ENCODE measurements around the gene PDIK1L. TPM values are rescaled to one million over a fixed set of nuclear protein-coding genes. Genes with fewer than 3 reads are reported as not detected.

Gene PDIK1L
- total and polyA plus RNA-seq, 9 of the 15 experiments (the other 6 are each of a cell fraction or from before 2014, with no cell fraction given): 12.8 to 30.2 (median 21.5) TPM

DNA sequence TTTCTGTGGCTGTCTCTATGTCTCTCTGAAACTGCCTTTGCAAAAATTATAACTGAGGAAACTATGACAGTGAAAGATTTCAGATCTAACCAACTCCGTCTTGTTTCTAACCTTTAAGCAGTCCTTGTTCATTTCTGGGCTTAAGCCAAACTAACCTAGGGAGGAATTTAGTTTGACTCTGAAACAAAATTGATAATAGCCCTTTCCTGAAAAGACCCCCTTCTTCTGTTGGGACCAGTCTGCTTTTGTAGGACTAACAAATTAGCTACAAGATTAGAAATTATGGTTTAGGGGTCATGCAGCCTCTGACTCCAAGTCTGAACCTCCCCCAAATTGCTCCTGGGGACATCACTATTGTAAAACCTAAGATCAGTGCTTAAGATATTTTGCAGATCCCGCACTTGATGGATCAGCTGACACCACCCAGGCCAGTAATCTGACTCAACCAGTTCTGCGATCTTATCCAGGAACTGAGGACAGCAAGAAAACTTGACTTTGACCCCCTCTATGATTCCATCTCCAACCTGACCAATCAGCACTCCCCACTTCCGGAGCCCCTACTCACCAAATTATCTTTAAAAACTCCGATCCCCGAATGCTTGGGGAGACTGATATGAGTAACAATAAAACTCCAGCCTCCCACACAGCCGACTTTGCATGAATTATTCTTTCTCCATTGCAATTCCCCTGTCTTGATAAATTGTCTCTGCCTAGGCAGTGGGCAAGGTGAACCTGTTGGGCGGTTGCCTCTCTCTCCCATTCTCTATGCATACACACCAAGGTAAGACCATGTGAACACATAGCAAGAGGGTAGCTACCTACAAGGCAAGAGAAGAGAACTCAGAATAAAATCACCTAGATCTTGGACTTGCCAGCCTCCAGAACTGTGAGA lies 33.1 kb upstream of the PDIK1L start (continued):
- TF ChIP-seq, protein P1, sequence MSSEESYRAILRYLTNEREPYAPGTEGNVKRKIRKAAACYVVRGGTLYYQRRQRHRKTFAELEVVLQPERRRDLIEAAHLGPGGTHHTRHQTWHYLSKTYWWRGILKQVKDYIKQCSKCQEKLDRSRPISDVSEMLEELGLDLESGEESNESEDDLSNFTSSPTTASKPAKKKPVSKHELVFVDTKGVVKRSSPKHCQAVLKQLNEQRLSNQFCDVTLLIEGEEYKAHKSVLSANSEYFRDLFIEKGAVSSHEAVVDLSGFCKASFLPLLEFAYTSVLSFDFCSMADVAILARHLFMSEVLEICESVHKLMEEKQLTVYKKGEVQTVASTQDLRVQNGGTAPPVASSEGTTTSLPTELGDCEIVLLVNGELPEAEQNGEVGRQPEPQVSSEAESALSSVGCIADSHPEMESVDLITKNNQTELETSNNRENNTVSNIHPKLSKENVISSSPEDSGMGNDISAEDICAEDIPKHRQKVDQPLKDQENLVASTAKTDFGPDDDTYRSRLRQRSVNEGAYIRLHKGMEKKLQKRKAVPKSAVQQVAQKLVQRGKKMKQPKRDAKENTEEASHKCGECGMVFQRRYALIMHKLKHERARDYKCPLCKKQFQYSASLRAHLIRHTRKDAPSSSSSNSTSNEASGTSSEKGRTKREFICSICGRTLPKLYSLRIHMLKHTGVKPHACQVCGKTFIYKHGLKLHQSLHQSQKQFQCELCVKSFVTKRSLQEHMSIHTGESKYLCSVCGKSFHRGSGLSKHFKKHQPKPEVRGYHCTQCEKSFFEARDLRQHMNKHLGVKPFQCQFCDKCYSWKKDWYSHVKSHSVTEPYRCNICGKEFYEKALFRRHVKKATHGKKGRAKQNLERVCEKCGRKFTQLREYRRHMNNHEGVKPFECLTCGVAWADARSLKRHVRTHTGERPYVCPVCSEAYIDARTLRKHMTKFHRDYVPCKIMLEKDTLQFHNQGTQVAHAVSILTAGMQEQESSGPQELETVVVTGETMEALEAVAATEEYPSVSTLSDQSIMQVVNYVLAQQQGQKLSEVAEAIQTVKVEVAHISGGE (CRISPR knock-in tag; IDR thresholded peaks at IDR 0.05): no peak
- TF ChIP-seq, protein P2, sequence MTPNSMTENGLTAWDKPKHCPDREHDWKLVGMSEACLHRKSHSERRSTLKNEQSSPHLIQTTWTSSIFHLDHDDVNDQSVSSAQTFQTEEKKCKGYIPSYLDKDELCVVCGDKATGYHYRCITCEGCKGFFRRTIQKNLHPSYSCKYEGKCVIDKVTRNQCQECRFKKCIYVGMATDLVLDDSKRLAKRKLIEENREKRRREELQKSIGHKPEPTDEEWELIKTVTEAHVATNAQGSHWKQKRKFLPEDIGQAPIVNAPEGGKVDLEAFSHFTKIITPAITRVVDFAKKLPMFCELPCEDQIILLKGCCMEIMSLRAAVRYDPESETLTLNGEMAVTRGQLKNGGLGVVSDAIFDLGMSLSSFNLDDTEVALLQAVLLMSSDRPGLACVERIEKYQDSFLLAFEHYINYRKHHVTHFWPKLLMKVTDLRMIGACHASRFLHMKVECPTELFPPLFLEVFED (CRISPR knock-in tag; conservative IDR thresholded peaks at IDR 0.05): no peak
- TF ChIP-seq, protein P3, sequence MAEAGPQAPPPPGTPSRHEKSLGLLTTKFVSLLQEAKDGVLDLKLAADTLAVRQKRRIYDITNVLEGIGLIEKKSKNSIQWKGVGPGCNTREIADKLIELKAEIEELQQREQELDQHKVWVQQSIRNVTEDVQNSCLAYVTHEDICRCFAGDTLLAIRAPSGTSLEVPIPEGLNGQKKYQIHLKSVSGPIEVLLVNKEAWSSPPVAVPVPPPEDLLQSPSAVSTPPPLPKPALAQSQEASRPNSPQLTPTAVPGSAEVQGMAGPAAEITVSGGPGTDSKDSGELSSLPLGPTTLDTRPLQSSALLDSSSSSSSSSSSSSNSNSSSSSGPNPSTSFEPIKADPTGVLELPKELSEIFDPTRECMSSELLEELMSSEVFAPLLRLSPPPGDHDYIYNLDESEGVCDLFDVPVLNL (CRISPR knock-in tag; IDR thresholded peaks at IDR 0.05; ENCODE audit: low read depth): no peak
- TF ChIP-seq ZNF586 (CRISPR knock-in tag; conservative IDR thresholded peaks at IDR 0.05) (no peak), SMARCA4 (IDR thresholded peaks at IDR 0.05) (peak; percentile 81), TAF15 (IDR thresholded peaks at IDR 0.05; ENCODE audit: low read depth, low read length) (no peak), TEAD1 (CRISPR knock-in tag; IDR thresholded peaks at IDR 0.05) (no peak), KDM1A (IDR thresholded peaks at IDR 0.05) (peak; percentile 41 to 73; a peak in 2 of 4 replicates), E2F3 (CRISPR knock-in tag; IDR thresholded peaks at IDR 0.05) (no peak), ATF1 (CRISPR knock-in tag; IDR thresholded peaks at IDR 0.05) (no peak), ATF1 (tag; IDR thresholded peaks at IDR 0.05) (no peak), HDAC1 (IDR thresholded peaks at IDR 0.05) (peak in 1 of 2 experiments; percentile 66; a peak in 1 of 4 replicates), HNRNPK (IDR thresholded peaks at IDR 0.05; ENCODE audit: low read depth, low read length, poor library complexity, severe bottlenecking) (no peak)
- TF ChIP-seq, protein P4, sequence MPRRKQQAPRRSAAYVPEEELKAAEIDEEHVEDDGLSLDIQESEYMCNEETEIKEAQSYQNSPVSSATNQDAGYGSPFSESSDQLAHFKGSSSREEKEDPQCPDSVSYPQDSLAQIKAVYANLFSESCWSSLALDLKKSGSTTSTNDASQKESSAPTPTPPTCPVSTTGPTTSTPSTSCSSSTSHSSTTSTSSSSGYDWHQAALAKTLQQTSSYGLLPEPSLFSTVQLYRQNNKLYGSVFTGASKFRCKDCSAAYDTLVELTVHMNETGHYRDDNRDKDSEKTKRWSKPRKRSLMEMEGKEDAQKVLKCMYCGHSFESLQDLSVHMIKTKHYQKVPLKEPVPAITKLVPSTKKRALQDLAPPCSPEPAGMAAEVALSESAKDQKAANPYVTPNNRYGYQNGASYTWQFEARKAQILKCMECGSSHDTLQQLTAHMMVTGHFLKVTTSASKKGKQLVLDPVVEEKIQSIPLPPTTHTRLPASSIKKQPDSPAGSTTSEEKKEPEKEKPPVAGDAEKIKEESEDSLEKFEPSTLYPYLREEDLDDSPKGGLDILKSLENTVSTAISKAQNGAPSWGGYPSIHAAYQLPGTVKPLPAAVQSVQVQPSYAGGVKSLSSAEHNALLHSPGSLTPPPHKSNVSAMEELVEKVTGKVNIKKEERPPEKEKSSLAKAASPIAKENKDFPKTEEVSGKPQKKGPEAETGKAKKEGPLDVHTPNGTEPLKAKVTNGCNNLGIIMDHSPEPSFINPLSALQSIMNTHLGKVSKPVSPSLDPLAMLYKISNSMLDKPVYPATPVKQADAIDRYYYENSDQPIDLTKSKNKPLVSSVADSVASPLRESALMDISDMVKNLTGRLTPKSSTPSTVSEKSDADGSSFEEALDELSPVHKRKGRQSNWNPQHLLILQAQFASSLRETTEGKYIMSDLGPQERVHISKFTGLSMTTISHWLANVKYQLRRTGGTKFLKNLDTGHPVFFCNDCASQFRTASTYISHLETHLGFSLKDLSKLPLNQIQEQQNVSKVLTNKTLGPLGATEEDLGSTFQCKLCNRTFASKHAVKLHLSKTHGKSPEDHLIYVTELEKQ (CRISPR knock-in tag; IDR thresholded peaks at IDR 0.05): no peak
- TF ChIP-seq, protein P5, sequence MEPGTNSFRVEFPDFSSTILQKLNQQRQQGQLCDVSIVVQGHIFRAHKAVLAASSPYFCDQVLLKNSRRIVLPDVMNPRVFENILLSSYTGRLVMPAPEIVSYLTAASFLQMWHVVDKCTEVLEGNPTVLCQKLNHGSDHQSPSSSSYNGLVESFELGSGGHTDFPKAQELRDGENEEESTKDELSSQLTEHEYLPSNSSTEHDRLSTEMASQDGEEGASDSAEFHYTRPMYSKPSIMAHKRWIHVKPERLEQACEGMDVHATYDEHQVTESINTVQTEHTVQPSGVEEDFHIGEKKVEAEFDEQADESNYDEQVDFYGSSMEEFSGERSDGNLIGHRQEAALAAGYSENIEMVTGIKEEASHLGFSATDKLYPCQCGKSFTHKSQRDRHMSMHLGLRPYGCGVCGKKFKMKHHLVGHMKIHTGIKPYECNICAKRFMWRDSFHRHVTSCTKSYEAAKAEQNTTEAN (CRISPR knock-in tag; IDR thresholded peaks at IDR 0.05): no peak
